Astrocyte (in vitro differentiated cells and primary cell): ENCODE data around the gene HCRTR1. TPM values are rescaled to one million over a fixed set of nuclear protein-coding genes. Genes with fewer than 3 reads are reported as not detected.

ENCODE experiments used
- DNase-seq: peaks from one replicate; pipeline ENCODE4 v3.0.0-alpha.2; 2010; ENCODE audit warnings: low read depth
- FAIRE-seq: peaks from 2 replicates; lab custom pipeline; 2011; peaks lifted over from hg19 to GRCh38; lab: Jason Lieb, UNC
- H2AFZ ChIP-seq: 2 replicates; pipeline ENCODE4 v1.6.0; 2012; ENCODE audit warnings: low read depth, low read length, inconsistent platforms
- H3K27ac ChIP-seq: 2 replicates; pipeline ENCODE4 v1.5.1; 2011; ENCODE audit warnings: low read depth, low read length, inconsistent platforms
- H3K27me3 ChIP-seq: 2 replicates; pipeline ENCODE4 v1.6.0; 2011; ENCODE audit warnings: low read length, inconsistent platforms; ENCODE audit not compliant: insufficient read depth
- H3K36me3 ChIP-seq: 2 replicates; pipeline ENCODE4 v1.5.1; 2011; ENCODE audit warnings: low read length, inconsistent platforms; ENCODE audit not compliant: insufficient read depth
- H3K4me1 ChIP-seq: 2 replicates; pipeline ENCODE4 v1.5.1; 2011; ENCODE audit warnings: low read length, inconsistent platforms; ENCODE audit not compliant: insufficient read depth
- H3K4me2 ChIP-seq: 2 replicates; pipeline ENCODE4 v1.6.0; 2012; ENCODE audit warnings: low read length, inconsistent platforms
- H3K4me3 ChIP-seq: 2 replicates; pipeline ENCODE4 v1.5.1; 2011; ENCODE audit warnings: low read depth, mild to moderate bottlenecking, low read length, inconsistent platforms; ENCODE audit not compliant: insufficient read depth
- H3K79me2 ChIP-seq: 2 replicates; pipeline ENCODE4 v1.6.0; 2012; ENCODE audit warnings: mild to moderate bottlenecking, low read length, inconsistent platforms; ENCODE audit not compliant: insufficient read depth
- H3K9ac ChIP-seq: 2 replicates; pipeline ENCODE4 v1.6.0; 2012; ENCODE audit warnings: mild to moderate bottlenecking, low read length, inconsistent platforms
- H3K9me3 ChIP-seq: 2 replicates; pipeline ENCODE4 v1.5.1; 2012; ENCODE audit warnings: low read depth, mild to moderate bottlenecking, low read length, inconsistent platforms; ENCODE audit not compliant: insufficient read depth
- H4K20me1 ChIP-seq: 2 replicates; pipeline ENCODE4 v1.6.0; 2012; ENCODE audit warnings: low read length, inconsistent platforms; ENCODE audit not compliant: insufficient read depth
- H3K27ac Mint-ChIP-seq: one replicate; pipeline ENCODE4 v1.8.0; 2021; ENCODE audit warnings: mild to moderate bottlenecking, mixed read lengths; ENCODE audit not compliant: unreplicated experiment
- H3K27me3 Mint-ChIP-seq: one replicate; pipeline ENCODE4 v1.8.0; 2021; ENCODE audit warnings: low read depth, mixed read lengths; ENCODE audit not compliant: unreplicated experiment
- H3K36me3 Mint-ChIP-seq: one replicate; pipeline ENCODE4 v1.8.0; 2021; ENCODE audit warnings: low read depth, mixed read lengths; ENCODE audit not compliant: unreplicated experiment
- H3K4me1 Mint-ChIP-seq: one replicate; pipeline ENCODE4 v1.8.0; 2021; ENCODE audit warnings: low read depth, mixed read lengths; ENCODE audit not compliant: unreplicated experiment
- H3K4me3 Mint-ChIP-seq: one replicate; pipeline ENCODE4 v1.8.0; 2021; ENCODE audit warnings: mild to moderate bottlenecking, moderate library complexity, mixed read lengths; ENCODE audit not compliant: unreplicated experiment
- H3K9me3 Mint-ChIP-seq: one replicate; pipeline ENCODE4 v1.8.0; 2021; ENCODE audit warnings: mild to moderate bottlenecking, mixed read lengths; ENCODE audit not compliant: unreplicated experiment
- CTCF ChIP-seq: IDR thresholded peaks from 2 replicates; pipeline ENCODE4 v1.5.1; 2011; ENCODE audit warnings: low read depth, mild to moderate bottlenecking, inconsistent platforms, low read length, moderate library complexity; ENCODE audit not compliant: insufficient read depth
- EZH2 ChIP-seq: IDR thresholded peaks from 2 replicates; pipeline ENCODE4 v1.6.1; 2012; ENCODE audit warnings: mild to moderate bottlenecking, low read length, inconsistent platforms; ENCODE audit not compliant: insufficient read depth
- total RNA-seq: library from RNA; stranded (reverse); gene quantifications from 2 replicates; pipeline ENCODE4 v1.2.1, GENCODE V29; 2021

HCRTR1 gene
- total RNA-seq, 1 donor from 2014 or later: not detected

- H3K9me3 ChIP-seq: no peaks in the 10 kb centered on the region
- H3K4me1 ChIP-seq: no peaks in the 10 kb centered on the region
- no peak for TF ChIP-seq EZH2
- TF ChIP-seq CTCF: no peak
- no peaks in the 10 kb centered on the region for H3K36me3 ChIP-seq
- H3K27ac ChIP-seq: no peak overlapping the region
- no peaks in the 10 kb centered on the region for H3K9me3 Mint-ChIP-seq
- no peak overlapping the region for H3K9ac ChIP-seq
- no peak overlapping the region for H3K4me3 Mint-ChIP-seq
- peaks cover 15% of the 10 kb centered on the region for H3K27me3 Mint-ChIP-seq
- no peaks in the 10 kb centered on the region for H3K36me3 Mint-ChIP-seq
- H4K20me1 ChIP-seq: no peaks in the 10 kb centered on the region
- H2AFZ ChIP-seq: no peak overlapping the region
- no peak overlapping the region for H3K4me2 ChIP-seq
- no peaks in the 10 kb centered on the region for H3K79me2 ChIP-seq
- H3K27me3 ChIP-seq: no peaks in the 10 kb centered on the region
- peaks cover 3% of the 10 kb centered on the region for H3K4me1 Mint-ChIP-seq
- no peak for FAIRE-seq
- DNase-seq: no peak
- no peak overlapping the region for H3K27ac Mint-ChIP-seq
- no peak overlapping the region for H3K4me3 ChIP-seq
These were observed 20.8 kb upstream of the HCRTR1 start for GRCh38 chr1:31596737-31597097.

GRCh38 chr1:31598980-31599379, 18.5 kb upstream of the HCRTR1 start:
- H3K27me3 Mint-ChIP-seq: peaks cover 15% of the 10 kb centered on the region
- Histone ChIP-seq H3K27me3 (no peaks in the 10 kb centered on the region), H3K9me3 (no peaks in the 10 kb centered on the region), H3K4me3 (no peak overlapping the region), H4K20me1 (no peaks in the 10 kb centered on the region), H3K4me1 (no peaks in the 10 kb centered on the region), H3K4me2 (no peak overlapping the region), H3K27ac (no peak overlapping the region), H3K36me3 (no peaks in the 10 kb centered on the region), H3K9ac (no peak overlapping the region), H3K79me2 (no peaks in the 10 kb centered on the region), H2AFZ (no peak overlapping the region)
- no peak overlapping the region for H3K4me3 Mint-ChIP-seq
- no peak for TF ChIP-seq CTCF
- no peak for TF ChIP-seq EZH2
- H3K36me3 Mint-ChIP-seq: no peaks in the 10 kb centered on the region
- DNase-seq (no peak), FAIRE-seq (no peak)
- no peak overlapping the region for H3K27ac Mint-ChIP-seq
- H3K9me3 Mint-ChIP-seq: no peaks in the 10 kb centered on the region
- peaks cover 1% of the 10 kb centered on the region for H3K4me1 Mint-ChIP-seq

- H3K27me3 Mint-ChIP-seq: peaks cover 15% of the 10 kb centered on the region
- H3K36me3 Mint-ChIP-seq: no peaks in the 10 kb centered on the region
- FAIRE-seq (no peak), DNase-seq (no peak)
- Histone ChIP-seq H3K27me3 (no peaks in the 10 kb centered on the region), H4K20me1 (no peaks in the 10 kb centered on the region), H3K27ac (no peak overlapping the region), H2AFZ (no peak overlapping the region), H3K79me2 (no peaks in the 10 kb centered on the region), H3K4me1 (no peaks in the 10 kb centered on the region), H3K36me3 (no peaks in the 10 kb centered on the region), H3K4me2 (no peak overlapping the region), H3K9me3 (no peaks in the 10 kb centered on the region), H3K4me3 (no peak overlapping the region), H3K9ac (no peak overlapping the region)
- H3K4me3 Mint-ChIP-seq: no peak overlapping the region
- H3K9me3 Mint-ChIP-seq: no peaks in the 10 kb centered on the region
- H3K4me1 Mint-ChIP-seq: peaks cover 2% of the 10 kb centered on the region
- no peak overlapping the region for H3K27ac Mint-ChIP-seq
- TF ChIP-seq CTCF (no peak), EZH2 (no peak)
These were observed 16.8 kb upstream of the HCRTR1 start for GRCh38 chr1:31600641-31601040.
